ENCODE results near the gene HOXB7.

The HOXB7 gene

GRCh38 chr17:48598736-48599135, 12.1 kb downstream of the HOXB7 start:
- TF ChIP-seq CTCF (IDR thresholded peaks at IDR 0.05; ENCODE audit: unreplicated experiment in 3 of 3), result no peak

GRCh38 chr17:48597778-48598631, 12.8 kb downstream of the HOXB7 start:
- TF ChIP-seq CTCF (IDR thresholded peaks at IDR 0.05; ENCODE audit: unreplicated experiment in 3 of 3), result no peak
- Mint-ChIP-seq H3K36me3 (ENCODE audit: low read depth) (peaks cover 35% of the 10 kb centered on the region), H3K4me3 (peak overlapping the region; percentile 94 to 99 (median 98)), H3K9me3 (no peaks in the 10 kb centered on the region), H3K27ac (peak overlapping the region in 1 of 3 experiments; percentile 98), H3K27me3 (ENCODE audit: low read depth) (peaks cover 95% of the 10 kb centered on the region), H3K4me1 (peaks cover 73% of the 10 kb centered on the region)

More at GRCh38 chr17:48598736-48599135, 12.1 kb downstream of the HOXB7 start:
- Mint-ChIP-seq H3K4me1 (peaks cover 72% of the 10 kb centered on the region), H3K27ac (peak overlapping the region in 1 of 3 experiments; percentile 98), H3K4me3 (peak overlapping the region; percentile 94 to 99 (median 98)), H3K36me3 (ENCODE audit: low read depth) (peaks cover 35% of the 10 kb centered on the region), H3K9me3 (no peaks in the 10 kb centered on the region), H3K27me3 (ENCODE audit: low read depth) (peaks cover 96% of the 10 kb centered on the region)

GRCh38 chr17:48597528-48597777, 13.4 kb downstream of the HOXB7 start:
- Mint-ChIP-seq H3K27ac (peak overlapping the region in 1 of 3 experiments; percentile 98), H3K4me3 (peak overlapping the region; percentile 94 to 99 (median 98)), H3K9me3 (no peaks in the 10 kb centered on the region), H3K36me3 (ENCODE audit: low read depth) (peaks cover 40% of the 10 kb centered on the region), H3K4me1 (peaks cover 78% of the 10 kb centered on the region), H3K27me3 (ENCODE audit: low read depth) (peaks cover 95% of the 10 kb centered on the region)
- TF ChIP-seq CTCF (IDR thresholded peaks at IDR 0.05; ENCODE audit: unreplicated experiment in 3 of 3), result no peak

- peak overlapping the region; percentile 94 to 99 (median 98) for H3K4me3 Mint-ChIP-seq
- H3K27me3 Mint-ChIP-seq (ENCODE audit: low read depth), result peaks cover 95% of the 10 kb centered on the region
- H3K9me3 Mint-ChIP-seq, result no peaks in the 10 kb centered on the region
- H3K27ac Mint-ChIP-seq, result peak overlapping the region in 1 of 3 experiments; percentile 98
- no peak for TF ChIP-seq CTCF (IDR thresholded peaks at IDR 0.05; ENCODE audit: unreplicated experiment in 3 of 3)
- peaks cover 41% of the 10 kb centered on the region for H3K36me3 Mint-ChIP-seq (ENCODE audit: low read depth)
- peaks cover 79% of the 10 kb centered on the region for H3K4me1 Mint-ChIP-seq
Measured at GRCh38 chr17:48596735-48597527, 13.9 kb downstream of the HOXB7 start.

- no peaks in the 10 kb centered on the region for H3K9me3 Mint-ChIP-seq
- H3K4me1 Mint-ChIP-seq, result peaks cover 85% of the 10 kb centered on the region
- peaks cover 46% of the 10 kb centered on the region for H3K36me3 Mint-ChIP-seq (ENCODE audit: low read depth)
- peak overlapping the region in 1 of 3 experiments; percentile 98 for H3K27ac Mint-ChIP-seq
- peak overlapping the region; percentile 94 to 99 (median 98) for H3K4me3 Mint-ChIP-seq
- no peak for TF ChIP-seq CTCF (IDR thresholded peaks at IDR 0.05; ENCODE audit: unreplicated experiment in 3 of 3)
- peaks cover 95% of the 10 kb centered on the region for H3K27me3 Mint-ChIP-seq (ENCODE audit: low read depth)
Measured at GRCh38 chr17:48596000-48596734, 14.7 kb downstream of the HOXB7 start.
